ENCODE results near the gene MST1.

MST1 gene

DNA sequence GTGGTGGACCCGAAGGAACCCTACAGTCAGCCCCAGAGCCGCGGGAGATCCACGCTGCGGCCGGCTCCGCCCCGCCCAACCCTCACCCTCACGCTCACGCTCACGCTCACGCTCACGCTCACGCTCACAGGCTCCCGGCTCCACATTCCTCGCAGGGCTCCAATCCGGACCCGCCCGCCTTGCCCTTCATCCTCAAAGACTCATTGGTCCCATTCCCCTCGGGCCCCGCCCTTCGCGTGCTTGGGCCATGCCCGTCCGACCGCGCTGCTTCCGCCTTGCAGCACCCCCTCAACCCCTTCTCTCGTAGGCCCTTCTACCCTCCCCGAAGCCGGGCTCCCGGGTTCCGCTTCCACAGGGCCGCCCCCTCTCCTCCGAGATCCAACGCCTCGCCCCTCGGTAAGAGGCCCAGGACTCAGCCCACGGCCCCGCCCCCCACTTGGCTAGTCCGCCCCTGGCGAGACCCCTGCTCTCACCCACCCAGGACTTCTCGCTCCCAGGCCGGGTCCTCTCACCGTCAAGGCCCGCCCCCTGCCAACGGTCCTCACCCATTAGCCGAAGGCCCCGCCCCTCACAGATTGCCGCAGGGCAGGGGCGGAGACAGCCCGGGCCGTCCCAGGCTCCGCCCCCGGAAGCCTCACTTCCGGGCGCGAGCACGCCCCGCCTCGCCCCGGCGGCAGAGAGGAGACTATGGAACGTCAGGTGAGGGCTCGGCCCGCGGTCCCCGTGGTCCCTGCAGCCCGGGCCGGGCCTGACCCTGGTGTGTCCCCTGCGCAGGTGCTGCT, 15.4 kb downstream of the MST1 start, which contains the start of gene APEH:
APEH (plus strand) TSS at position 637 of the 782 bp plus-strand sequence; CDS start at position 688, 51 bp downstream.
- DNase-seq: peak; percentile 100

DNA sequence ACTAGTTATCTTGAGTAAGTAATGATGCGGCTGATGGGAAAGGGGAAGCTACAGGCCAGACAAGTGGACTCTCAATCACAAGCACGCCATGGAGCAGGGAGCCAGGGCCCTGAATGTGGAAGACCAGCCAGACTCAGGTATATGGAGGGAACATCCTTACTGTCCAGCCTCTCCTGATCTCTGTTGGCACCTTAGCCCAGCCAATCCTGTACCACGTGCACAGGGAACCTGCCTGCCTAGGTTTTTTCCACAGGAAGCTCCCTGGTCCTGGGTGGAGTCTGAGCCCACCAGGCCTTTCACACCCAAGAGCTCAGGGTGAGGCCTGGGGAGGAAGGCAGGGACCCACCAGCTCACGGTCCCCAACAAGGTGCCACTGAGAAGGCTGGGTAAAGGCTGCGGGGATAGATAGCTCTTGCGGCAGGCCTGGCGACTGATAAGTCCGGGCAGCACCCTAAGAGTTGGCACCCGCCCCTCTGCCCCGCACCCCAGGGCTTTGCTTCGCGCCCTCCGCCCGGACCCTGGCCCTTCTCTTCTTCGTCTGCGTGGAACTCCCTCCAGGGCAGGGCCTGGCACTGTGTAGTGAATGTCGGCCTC, 16.1 kb downstream of the MST1 start:
- no peak for DNase-seq

DNA sequence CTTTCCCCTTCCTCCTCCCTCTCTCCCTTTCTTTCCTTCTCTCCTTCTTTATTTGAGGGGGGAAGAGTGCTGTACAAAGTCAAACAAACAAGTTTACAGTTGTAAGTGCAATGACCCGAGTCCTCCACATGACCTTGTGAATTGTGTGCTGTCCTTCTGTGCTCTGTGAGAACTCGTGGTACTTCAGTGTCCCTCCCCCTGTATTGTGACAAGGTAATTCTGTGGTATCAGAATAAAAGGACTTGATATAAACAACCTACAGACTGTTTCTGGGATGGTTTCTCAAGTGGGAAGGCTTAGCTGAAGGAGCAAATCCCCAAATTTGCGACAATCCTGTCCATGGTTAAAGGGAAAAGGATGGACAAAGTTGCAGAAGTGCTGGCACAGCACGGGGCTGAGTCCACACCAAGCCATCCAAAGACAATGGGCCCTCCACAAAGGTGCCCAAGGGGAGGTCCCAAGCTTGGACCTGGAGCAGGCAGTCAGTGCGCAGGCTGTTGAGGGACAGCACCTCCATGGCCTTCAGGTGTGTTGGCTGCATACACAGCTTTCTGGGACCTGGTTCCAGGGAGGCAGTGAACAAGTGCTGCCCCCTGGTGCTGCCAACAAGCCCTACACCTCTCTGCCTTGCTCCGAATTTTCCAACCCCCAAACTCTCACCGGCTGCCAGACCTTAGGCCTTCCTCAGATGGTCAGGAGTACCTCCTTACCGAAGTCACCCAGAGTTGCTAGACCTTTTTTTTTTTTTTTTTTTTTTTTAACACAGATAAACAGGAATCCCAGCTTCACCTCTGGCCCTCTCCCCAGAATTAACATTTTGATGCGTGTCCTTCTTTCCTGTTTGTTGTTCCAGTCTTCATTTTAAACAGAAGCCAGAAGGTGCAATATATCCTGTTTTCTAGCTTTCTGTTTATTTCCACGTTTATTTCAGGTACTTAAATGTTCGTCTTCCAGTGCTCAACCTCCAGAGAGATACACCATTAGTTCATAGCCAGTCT, 17.7 kb downstream of the MST1 start:
- DNase-seq: peak; percentile 80

DNA sequence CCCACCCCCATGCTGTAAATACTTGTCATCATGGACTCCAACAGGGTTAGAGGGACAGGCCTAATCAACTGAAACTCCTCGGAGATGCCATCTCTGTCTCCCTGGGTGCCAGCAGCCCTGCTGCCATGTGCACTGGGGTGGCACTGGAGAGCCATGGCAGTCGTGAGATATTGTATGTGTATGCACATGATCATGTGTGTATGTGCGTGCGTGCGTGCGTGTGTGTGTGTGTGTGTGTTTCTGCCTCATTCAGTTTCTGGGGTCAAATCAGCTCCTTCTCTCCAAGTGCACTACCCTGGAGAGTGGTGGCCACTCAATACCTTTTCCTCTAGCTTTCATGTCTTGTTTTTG, 18.4 kb downstream of the MST1 start:
- no peak for DNase-seq

DNA sequence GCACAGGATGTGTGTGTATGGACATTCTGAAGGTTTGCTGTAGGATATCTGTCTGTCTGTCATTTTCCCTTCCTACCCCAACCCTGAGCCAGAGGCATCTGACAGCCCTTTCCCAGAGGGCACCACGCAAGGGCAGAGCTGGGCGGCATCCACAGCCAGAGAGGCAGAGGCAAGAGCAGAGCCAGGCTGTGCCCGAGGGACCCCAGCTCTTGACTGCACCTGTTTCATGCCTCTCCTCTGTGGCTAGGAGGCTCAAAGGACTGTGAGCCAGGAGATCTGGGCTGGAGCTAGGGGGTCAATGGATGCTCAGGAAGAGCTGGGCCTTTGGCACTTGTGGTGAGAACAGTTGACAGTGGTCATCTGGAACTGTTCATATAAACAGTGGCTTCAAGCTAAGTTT, 19.9 kb downstream of the MST1 start:
- no peak for DNase-seq

DNA sequence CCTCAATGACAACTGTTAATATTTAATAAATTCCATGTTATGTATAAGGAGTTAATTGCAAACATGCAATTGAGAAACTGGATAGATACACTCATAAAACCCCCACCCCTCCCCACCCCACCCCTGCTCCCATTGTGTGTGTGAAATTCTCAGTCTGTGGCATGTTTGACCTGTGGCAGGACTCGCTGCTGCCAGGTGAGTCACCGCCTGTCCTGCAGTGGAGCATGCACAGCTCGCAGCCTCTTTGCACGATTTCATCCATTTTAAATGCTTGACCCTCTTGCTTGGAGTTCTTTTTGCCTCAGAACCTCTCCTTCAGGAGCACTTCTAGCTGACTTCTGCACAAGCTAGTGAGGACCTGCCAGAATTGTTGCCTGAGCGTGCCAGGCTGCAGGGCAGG, 20.4 kb downstream of the MST1 start:
- no peak for DNase-seq

DNA sequence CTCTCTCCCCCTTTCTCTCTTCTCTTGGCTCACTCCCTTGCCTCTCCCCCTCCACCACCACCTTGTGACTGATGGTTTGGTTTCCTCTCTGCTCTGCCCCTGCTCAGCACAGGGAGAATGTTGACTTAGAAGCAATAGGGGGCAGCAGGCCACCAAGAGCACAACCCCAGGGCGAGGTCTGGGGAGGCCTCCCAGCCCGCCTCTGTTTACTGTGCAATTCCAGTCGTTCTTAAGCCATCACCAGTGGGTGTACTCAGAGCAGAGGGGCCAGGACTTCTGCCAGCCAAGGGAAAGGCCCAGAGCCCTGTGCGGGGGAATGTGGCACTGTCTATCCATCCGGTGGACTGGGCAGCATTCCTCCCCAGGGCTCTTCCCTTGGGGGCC, 20.9 kb downstream of the MST1 start:
- DNase-seq: no peak

DNA sequence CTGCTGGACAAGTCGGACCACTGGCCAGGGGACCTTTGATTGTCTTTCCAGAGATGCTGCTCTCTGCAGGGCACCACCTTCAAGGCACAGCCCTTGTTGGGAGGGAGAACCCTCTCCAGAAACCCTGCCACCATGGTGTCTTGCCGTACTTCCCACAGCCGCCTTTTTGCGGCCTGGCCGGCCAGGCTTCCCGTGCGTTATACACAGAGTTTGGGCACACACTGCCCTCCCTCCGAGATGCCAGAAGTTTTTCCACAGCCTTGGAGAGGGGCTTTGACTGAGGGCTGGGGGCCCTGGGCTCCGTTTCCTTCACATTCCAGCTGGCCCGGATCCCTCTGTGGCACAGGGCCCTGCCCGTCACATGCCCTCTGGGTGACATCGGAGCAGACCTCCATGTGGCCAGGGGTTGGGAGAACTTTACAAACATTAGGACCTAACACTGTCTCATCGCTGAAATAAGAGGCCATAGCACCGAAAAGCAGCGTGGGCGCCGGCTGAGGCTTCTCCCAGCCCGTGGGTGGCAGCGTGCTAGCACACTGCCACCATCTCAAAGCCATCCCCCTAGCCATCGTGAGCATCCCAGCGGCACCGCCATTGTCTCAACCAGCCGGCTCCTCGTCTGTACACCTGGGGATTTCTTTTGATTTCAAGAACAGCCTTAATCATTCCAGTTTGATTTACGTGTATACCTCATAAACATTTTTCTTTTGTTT, 21.4 kb downstream of the MST1 start:
- DNase-seq: no peak

DNA sequence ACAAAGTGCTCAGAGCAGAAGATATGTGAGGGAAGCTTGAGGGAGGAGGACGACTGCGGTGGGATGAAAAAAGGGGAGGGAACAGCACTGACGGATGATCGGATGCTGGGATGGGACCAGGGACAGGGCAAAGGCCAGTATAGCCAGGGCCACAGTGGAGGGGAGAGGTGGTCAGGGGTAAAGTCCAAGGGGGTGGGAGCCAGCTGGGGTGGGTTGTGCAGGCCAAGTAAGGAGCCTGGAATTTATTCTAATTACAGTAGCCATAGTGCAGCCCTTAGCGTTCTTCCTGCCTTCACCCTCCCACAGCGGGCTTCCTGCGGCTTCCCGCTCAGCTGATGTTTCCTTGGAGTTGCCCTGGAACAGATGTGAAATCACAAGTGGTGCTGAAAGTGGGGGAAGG, 22.7 kb downstream of the MST1 start:
- no peak for DNase-seq

DNA sequence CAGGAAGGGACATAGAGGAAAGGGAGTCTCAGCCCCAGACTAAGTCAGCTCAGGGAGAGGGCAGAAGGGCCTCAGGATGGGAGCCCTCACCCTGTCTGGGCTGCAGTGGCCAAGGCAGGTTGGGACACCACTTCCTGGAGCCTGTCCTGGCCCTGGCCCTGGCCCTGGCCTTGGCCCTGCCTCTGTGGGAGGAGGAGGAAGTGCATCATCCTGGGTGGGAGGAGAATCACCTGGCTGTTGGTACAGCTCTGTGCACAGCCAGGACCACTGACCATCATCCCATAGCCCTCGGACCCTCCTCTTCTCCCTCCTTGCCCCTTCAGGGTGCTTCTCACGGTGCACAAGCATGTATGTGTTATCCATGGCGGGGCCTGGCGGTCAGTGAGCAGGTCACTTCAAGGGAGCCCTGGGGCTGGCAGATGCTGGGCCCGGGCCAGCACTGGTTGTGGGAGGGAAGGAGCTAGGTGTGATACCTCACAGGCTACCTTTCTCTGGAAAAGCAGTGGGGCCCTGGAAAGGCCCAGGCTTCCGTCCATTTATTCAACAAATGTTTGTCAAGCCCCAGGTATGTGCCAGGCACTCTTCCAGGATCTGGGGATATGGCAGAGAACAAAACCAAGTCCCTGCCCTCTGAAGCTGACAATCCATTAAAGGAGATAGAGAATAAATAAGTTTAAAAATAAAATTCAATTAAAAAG, 23.3 kb downstream of the MST1 start:
- no peak for DNase-seq

DNA sequence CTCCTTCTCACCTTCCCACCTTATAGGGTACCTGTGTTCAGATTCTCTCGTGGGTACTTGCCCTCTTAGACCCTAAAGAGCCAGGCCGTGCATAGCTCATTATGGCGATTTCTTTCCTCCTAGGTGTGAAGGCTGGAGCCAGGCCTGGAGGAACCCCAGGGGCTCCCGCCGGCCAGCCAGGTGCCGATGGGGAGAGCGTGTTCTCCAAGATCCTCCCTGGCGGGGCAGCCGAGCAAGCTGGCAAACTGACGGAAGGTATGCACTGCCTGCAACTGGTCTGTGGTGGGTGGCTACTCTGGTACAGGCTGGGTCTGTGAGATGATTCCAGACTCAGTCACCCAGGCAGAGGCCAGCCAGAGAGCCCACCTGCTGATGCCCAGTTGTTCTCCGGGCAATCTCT, 25.0 kb downstream of the MST1 start:
- DNase-seq: no peak

DNA sequence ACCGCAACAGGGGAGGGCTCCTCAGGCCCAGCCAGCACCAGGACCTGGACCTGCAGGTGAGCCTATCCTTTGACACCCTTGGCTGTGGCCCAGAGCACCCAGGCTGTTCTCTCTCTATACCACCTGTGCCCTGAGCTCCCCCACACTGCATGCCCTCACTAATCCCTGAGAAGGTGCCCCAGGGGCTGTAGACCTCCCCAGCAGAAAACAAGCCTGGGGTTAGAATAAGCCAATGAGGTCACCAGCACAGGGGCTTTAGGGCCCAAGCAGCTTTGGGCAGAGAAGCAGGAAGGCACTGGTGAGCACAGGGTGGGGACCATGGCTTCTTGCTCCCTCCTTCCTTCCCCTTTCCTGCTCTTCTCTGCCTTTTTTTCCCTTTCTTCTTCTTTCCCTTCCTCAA, 25.4 kb downstream of the MST1 start:
- DNase-seq: no peak

DNA sequence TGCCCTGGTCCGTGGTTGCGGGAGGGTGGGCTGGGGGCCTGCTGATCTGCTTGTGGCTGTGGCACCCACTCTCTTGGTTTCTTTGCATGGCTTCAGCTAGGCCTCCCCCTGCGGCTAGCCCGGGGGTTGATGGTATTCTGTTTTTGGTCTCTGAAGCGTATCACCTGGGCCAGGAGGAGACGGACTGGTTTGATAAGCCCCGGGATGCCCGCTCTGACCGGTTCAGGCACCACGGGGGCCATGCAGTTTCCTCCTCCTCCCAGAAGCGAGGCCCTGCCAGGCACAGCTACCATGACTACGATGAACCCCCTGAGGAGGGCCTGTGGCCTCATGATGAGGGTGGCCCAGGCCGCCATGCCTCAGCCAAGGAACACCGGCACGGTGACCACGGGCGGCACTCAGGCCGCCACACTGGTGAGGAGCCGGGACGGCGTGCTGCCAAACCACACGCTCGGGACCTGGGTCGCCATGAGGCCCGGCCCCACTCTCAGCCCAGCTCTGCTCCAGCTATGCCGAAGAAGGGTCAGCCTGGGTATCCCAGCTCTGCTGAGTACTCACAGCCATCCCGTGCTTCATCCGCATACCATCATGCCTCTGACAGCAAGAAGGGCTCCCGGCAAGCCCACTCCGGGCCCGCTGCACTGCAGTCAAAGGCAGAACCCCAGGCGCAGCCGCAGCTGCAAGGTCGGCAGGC, 26.4 kb downstream of the MST1 start:
- no peak for DNase-seq

DNA sequence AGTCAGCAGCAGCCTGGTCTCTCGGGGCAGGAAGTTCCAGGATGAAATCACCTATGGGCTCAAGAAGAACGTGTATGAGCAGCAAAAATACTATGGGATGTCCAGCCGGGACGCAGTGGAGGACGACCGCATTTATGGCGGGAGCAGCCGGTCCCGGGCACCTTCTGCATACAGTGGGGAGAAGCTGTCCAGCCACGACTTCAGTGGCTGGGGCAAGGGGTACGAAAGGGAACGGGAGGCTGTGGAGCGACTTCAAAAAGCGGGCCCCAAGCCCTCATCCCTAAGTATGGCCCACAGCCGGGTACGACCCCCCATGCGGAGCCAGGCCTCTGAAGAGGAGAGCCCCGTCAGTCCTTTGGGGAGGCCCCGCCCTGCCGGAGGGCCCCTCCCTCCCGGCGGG, 27.3 kb downstream of the MST1 start:
- no peak for DNase-seq

DNA sequence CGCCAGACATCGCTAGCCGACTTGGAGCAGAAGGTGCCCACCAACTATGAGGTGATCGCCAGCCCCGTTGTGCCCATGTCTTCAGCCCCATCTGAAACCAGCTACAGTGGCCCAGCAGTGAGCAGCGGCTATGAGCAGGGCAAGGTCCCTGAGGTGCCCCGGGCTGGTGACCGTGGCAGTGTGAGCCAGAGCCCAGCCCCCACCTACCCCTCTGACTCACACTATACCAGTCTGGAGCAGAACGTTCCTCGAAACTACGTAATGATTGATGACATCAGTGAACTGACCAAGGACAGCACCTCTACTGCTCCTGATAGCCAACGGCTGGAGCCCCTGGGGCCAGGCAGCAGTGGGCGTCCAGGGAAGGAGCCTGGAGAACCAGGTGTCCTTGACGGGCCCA, 28.0 kb downstream of the MST1 start:
- no peak for DNase-seq

DNA sequence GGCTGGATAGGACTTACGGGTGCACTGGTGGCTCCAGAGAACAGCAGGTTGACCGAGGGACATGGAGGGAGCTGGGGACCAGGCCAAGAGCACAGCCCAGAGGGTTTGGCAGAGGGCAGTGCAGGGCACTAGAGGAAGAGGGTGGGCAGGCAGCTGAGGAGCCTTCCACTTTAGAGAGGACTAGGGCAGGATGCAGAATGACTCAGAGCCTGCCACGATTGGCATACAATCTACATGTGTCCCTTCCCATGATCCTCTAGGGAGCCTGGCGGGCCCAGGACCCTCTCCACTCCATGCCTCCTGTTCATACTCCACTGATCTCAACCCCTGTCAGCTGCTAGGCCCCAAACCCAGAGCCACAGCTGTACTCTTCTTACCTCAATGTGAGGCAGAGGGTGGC, 29.5 kb downstream of the MST1 start:
- DNase-seq: no peak

DNA sequence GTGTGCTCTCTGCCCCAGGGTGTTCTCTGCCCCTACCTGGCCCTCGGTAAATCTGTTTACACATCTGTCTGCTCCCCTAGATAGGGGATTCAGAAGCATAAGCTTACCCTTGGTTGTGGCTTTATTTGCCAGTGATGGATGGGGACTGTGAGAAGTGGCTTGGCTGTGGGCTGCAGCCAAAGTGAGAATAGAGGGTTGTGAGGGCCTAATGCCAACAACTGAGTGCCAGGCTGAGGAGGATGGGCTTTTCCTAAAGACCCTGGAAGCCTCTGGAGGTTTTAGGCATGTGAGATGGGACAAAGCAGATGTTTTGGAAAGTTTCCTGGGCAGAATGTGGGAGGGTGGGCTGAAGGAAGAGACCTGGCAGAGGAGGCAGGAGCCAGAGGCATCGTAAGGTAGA, 30.6 kb downstream of the MST1 start:
- DNase-seq: no peak

DNA sequence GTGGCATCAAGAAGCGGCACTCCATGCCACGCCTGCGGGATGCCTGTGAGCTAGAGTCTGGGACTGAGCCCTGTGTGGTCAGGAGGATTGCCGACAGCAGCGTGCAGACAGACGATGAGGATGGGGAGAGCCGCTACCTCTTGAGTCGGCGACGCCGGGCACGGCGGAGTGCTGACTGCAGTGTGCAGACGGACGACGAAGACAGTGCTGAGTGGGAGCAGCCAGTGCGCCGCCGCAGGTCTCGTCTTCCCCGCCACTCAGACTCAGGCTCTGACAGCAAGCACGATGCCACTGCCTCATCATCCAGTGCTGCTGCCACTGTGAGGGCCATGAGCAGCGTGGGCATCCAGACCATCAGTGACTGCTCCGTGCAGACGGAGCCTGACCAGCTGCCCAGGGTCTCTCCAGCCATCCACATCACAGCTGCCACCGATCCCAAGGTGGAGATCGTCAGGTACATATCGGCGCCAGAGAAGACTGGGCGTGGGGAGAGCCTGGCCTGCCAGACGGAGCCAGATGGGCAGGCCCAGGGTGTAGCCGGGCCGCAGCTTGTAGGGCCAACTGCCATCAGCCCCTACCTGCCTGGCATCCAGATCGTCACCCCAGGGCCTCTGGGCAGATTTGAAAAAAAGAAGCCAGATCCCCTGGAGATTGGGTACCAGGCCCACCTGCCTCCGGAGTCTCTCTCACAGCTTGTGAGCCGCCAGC, 31.9 kb downstream of the MST1 start:
- DNase-seq: no peak

DNA sequence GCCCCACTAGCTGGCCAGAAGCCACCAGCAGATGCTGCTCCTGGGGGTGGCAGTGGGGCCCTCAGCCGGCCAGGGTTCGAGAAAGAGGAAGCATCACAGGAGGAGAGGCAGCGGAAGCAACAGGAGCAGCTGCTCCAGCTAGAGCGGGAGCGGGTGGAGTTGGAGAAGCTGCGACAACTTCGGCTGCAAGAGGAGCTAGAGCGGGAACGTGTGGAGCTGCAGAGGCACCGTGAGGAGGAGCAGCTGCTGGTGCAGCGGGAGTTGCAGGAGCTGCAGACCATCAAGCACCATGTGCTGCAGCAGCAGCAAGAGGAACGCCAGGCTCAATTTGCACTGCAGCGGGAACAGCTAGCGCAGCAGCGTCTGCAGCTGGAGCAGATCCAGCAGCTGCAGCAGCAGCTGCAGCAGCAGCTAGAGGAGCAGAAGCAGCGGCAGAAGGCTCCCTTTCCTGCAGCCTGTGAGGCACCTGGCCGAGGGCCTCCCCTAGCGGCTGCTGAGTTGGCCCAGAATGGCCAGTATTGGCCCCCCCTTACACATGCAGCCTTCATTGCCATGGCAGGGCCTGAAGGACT, 32.6 kb downstream of the MST1 start:
- DNase-seq: peak; percentile 76

DNA sequence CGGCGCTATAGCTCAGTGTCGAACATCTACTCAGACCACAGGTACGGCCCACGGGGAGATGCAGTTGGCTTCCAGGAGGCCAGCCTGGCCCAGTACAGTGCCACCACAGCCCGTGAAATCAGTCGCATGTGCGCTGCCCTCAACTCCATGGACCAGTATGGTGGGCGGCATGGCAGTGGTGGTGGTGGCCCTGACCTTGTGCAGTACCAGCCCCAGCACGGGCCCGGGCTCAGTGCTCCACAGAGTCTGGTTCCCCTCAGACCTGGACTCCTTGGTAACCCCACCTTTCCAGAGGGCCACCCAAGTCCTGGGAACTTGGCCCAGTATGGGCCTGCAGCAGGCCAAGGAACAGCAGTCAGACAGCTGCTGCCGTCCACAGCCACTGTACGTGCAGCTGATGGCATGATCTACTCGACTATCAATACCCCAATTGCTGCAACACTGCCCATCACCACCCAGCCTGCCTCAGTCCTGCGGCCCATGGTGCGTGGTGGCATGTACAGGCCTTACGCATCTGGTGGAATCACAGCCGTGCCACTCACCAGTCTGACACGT, 33.5 kb downstream of the MST1 start:
- DNase-seq: no peak
